GM13977 (cell line): ENCODE data around the gene SETD2.
"Not testable (repeated sequence)": the region's sequence is repeated elsewhere in the genome, so short reads cannot be mapped to it uniquely, and the experiment has no call there.

ENCODE experiments used
- DNase-seq: peaks from one replicate; pipeline ENCODE4 v3.0.0; 2012; ENCODE audit warnings: low spot score
- in situ Hi-C: fragments of 300-500 bp; cut with MboI; formaldehyde crosslinking; loops from one replicate; pipeline ENCODE4 v1.12.0; 2022; ENCODE audit warnings: low sequenced_read_pairs, low pct_unique_long_range_greater_than_20kb, mixed read lengths, inconsistent platforms; ENCODE audit not compliant: unreplicated experiment
- TF ChIP-seq, protein P1 (sequence below): IDR thresholded peaks from 2 replicates; pipeline ENCODE4 v1.5.1; 2012; ENCODE audit warnings: mild to moderate bottlenecking, control low read depth; ENCODE audit not compliant: insufficient read depth; ENCODE audit errors: extremely low read depth, missing control alignments

The SETD2 gene

DNA sequence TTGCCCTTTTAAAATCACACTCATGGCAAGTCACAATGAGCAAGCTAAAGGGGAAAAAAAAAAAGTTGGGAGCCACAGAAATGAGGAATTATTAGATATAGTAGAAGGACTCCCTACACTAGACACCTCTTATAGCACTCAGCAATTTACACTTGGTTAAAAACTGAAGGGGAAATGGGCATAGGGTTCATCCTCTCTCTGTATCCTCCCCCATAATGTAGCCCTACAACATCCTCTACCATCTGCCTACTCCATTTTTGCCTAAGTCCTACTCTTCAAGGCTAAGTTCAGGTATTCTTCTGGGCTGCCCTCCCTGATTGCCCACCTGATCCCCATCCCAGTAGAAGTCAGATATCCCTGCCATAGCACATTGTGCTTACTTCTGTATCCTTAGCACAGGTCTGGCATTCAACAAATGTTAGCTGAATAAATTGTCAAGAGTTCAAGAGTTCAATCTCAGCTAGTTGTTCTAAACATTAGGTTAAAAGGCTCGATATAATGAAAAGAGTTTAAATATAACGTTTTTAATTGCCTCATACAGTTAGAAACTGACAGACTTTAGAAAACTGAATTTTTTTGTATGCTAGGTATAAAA, 14.5 kb downstream of the SETD2 start:
- TF ChIP-seq, protein P1, sequence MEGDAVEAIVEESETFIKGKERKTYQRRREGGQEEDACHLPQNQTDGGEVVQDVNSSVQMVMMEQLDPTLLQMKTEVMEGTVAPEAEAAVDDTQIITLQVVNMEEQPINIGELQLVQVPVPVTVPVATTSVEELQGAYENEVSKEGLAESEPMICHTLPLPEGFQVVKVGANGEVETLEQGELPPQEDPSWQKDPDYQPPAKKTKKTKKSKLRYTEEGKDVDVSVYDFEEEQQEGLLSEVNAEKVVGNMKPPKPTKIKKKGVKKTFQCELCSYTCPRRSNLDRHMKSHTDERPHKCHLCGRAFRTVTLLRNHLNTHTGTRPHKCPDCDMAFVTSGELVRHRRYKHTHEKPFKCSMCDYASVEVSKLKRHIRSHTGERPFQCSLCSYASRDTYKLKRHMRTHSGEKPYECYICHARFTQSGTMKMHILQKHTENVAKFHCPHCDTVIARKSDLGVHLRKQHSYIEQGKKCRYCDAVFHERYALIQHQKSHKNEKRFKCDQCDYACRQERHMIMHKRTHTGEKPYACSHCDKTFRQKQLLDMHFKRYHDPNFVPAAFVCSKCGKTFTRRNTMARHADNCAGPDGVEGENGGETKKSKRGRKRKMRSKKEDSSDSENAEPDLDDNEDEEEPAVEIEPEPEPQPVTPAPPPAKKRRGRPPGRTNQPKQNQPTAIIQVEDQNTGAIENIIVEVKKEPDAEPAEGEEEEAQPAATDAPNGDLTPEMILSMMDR = no peak
- no peak for DNase-seq
- in situ Hi-C loops = no loop called here

DNA sequence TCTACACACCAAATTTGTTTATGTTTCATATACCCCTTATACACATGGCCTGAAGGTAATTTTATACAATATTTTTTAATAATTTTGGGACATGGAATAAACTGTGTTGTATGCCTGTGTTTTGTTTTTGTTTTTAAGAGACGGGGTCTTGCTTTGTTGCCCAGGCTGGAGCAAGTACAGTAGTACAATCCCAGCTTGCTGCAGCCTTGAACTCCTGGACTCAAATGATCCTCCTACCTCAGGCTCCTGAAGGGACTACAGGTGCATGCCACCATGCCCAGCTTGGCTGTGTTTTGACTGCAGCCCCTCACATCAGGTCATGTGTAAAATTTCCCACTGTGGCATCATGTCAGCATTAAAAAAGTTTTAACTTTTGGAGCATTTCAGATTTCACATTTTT, 18.6 kb downstream of the SETD2 start:
- in situ Hi-C loops = no loop called here
- TF ChIP-seq, protein P1 = no peak
- no peak for DNase-seq

- DNase-seq = no peak
- in situ Hi-C loops = no loop called here
- TF ChIP-seq, protein P1 = no peak
These were observed 20.8 kb downstream of the SETD2 start for GRCh38 chr3:47143068-47143467.

DNA sequence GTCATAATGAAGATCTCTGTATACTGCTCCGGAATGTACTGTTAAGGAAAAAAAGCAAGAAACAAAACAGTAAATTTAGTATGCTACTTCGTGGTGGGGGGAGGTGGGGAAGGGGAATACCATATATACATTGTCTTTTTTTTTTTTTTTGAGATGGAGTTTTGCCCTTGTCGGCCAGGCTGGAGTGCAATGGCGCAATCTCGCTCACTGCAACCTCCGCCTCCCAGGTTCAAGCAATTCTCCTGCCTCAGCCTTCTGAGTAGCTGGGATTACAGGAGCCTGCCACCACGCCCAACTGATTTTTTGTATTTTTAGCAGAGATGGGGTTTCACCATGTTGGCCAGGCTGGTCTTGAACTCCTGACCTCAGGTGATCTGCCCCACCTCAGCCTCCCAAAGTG, 21.4 kb downstream of the SETD2 start:
- in situ Hi-C loops, DNase-seq: not testable (repeated sequence)

- in situ Hi-C loops = not testable (repeated sequence)
These were observed 22.9 kb downstream of the SETD2 start for GRCh38 chr3:47140973-47141461.

GRCh38 chr3:47140553-47140952, 23.4 kb downstream of the SETD2 start:
- in situ Hi-C loops = not testable (repeated sequence)

More at GRCh38 chr3:47140973-47141461, 22.9 kb downstream of the SETD2 start:
- peak; percentile 82 for DNase-seq

GRCh38 chr3:47134311-47134710, 29.6 kb downstream of the SETD2 start:
- TF ChIP-seq, protein P1 = no peak
- no peak for DNase-seq
- in situ Hi-C loops = no loop called here

More at GRCh38 chr3:47140553-47140952, 23.4 kb downstream of the SETD2 start:
- not testable (repeated sequence) for DNase-seq

- in situ Hi-C loops = no loop called here
- TF ChIP-seq, protein P1 = no peak
- no peak for DNase-seq
These were observed 30.3 kb downstream of the SETD2 start for GRCh38 chr3:47133641-47134040.
